Endothelial cell of umbilical vein (primary cell): Measurements from ENCODE around the gene CFAP141. TPM values are rescaled to one million over a fixed set of nuclear protein-coding genes. Genes with fewer than 3 reads are reported as not detected.
A peak's percentile ranks its signal among the peaks of the same experiment; 100 is the strongest.

Source experiments
- Bru-seq: library from RNA; stranded (reverse); fragments of 400-500 nt; gene quantifications from one replicate; lab custom pipeline; 2021; lab: Mats Ljungman, UMichigan
- BruChase-seq, 2 experiments: library from RNA; stranded (reverse); fragments of 400-500 nt; gene quantifications; one replicate each; lab custom pipeline; 2021; lab: Mats Ljungman, UMichigan
- BruUV-seq: library from RNA; stranded (reverse); fragments of 400-500 nt; replicated peaks from 2 replicates; lab custom pipeline; 2021; lab: Mats Ljungman, UMichigan
- CTCF ChIA-PET: fragments of 300-600, 350-600 bp; sonication (Branson Sonifier 250); formaldehyde crosslinking; loops from one replicate; lab custom pipeline; 2021; ENCODE audit warnings: antibody characterized with exemption, inconsistent platforms; lab: Charles Lee
- POLR2A ChIA-PET: fragments of 300-600, 350-600 bp; sonication (Branson Sonifier 250); formaldehyde crosslinking; loops from one replicate; lab custom pipeline; 2021; ENCODE audit warnings: antibody characterized with exemption, inconsistent platforms; lab: Charles Lee
- DNase-seq: peaks from one replicate; pipeline ENCODE4 v3.0.0-alpha.2; 2011; ENCODE audit warnings: low read depth, low spot score
- FAIRE-seq: peaks from 2 replicates; lab custom pipeline; 2011; peaks lifted over from hg19 to GRCh38; lab: Jason Lieb, UNC
- H2AFZ ChIP-seq: 2 replicates; pipeline ENCODE4 v1.6.0; 2012; ENCODE audit warnings: low read depth, low read length, control low read depth, inconsistent platforms
- H3K27ac ChIP-seq: 2 replicates; pipeline ENCODE4 v1.5.1; 2011; ENCODE audit warnings: low read depth, mild to moderate bottlenecking, control low read depth, low read length, moderate library complexity; ENCODE audit not compliant: insufficient read depth
- H3K27me3 ChIP-seq, 2 experiments: 2 replicates each; pipeline versions ENCODE4 v1.6.0 to v1.6.1; 2011; ENCODE audit warnings: low read length in 2 of 2, mixed read lengths in 1 of 2; ENCODE audit not compliant: control insufficient read depth in 2 of 2, insufficient read depth in 2 of 2
- H3K36me3 ChIP-seq, 2 experiments: 2 replicates in 1 of 2; 3 replicates in 1 of 2; pipeline ENCODE4 v1.5.1; 2011; ENCODE audit warnings: low read length in 2 of 2, mild to moderate bottlenecking in 1 of 2, moderate library complexity in 1 of 2; ENCODE audit not compliant: control insufficient read depth in 2 of 2, insufficient read depth in 2 of 2; ENCODE audit errors: extremely low read depth in 1 of 2
- H3K4me1 ChIP-seq: 3 replicates; pipeline ENCODE4 v1.5.1; 2011; ENCODE audit warnings: mild to moderate bottlenecking, low read length; ENCODE audit not compliant: control insufficient read depth, insufficient read depth; ENCODE audit errors: extremely low read depth
- H3K4me2 ChIP-seq: 2 replicates; pipeline ENCODE4 v1.6.1; 2011; ENCODE audit warnings: low read length, control low read depth, mixed read lengths; ENCODE audit not compliant: insufficient read depth
- H3K4me3 ChIP-seq, 3 experiments: fragments of 200-600 bp in 1 of 3; sonication (generic), shearing (Covaris generic) in 1 of 3; replicated peaks in 1 of 3; 2 replicates each; pipeline ENCODE4 v1.5.1; 2011 to 2016; ENCODE audit warnings: control low read depth in 3 of 3, low read length in 3 of 3, mild to moderate bottlenecking in 2 of 3, inconsistent platforms in 1 of 3, low read depth in 1 of 3, moderate library complexity in 1 of 3; ENCODE audit not compliant: insufficient read depth in 1 of 3
- H3K79me2 ChIP-seq: 2 replicates; pipeline ENCODE4 v1.6.0; 2012; ENCODE audit warnings: low read length, inconsistent platforms; ENCODE audit not compliant: control insufficient read depth, insufficient read depth
- H3K9ac ChIP-seq: replicated peaks from 2 replicates; pipeline ENCODE3; 2011; ENCODE audit warnings: low read length, control low read depth; ENCODE audit not compliant: insufficient read depth; ENCODE audit errors: extremely low read depth
- H3K9me1 ChIP-seq: replicated peaks from 3 replicates; pipeline ENCODE4 v1.6.0; 2011; ENCODE audit warnings: mild to moderate bottlenecking, low read length; ENCODE audit not compliant: control insufficient read depth, insufficient read depth; ENCODE audit errors: extremely low read depth
- H3K9me3 ChIP-seq: replicated peaks from 2 replicates; pipeline ENCODE4 v1.5.1; 2012; ENCODE audit warnings: low read length, inconsistent platforms; ENCODE audit not compliant: control insufficient read depth, insufficient read depth
- H4K20me1 ChIP-seq: replicated peaks from 2 replicates; pipeline ENCODE3; 2011; ENCODE audit warnings: mild to moderate bottlenecking, low read length; ENCODE audit not compliant: control insufficient read depth, insufficient read depth; ENCODE audit errors: extremely low read depth
- CTCF ChIP-seq, 2 donors: IDR thresholded peaks; 1 replicate in 1 of 2; 2 replicates in 1 of 2; pipeline ENCODE4 v1.5.1; 2011; ENCODE audit warnings: low read length in 2 of 2, mild to moderate bottlenecking in 2 of 2, moderate library complexity in 2 of 2, control low read depth in 1 of 2, inconsistent platforms in 1 of 2, low read depth in 1 of 2; ENCODE audit not compliant: insufficient read depth in 1 of 2; ENCODE audit errors: extremely low read depth in 1 of 2
- EZH2 ChIP-seq: IDR thresholded peaks from 2 replicates; pipeline ENCODE4 v1.6.1; 2012; ENCODE audit warnings: borderline replicate concordance, low read depth, mild to moderate bottlenecking, moderate library complexity, low read length, inconsistent platforms; ENCODE audit not compliant: severe bottlenecking
- FOS ChIP-seq: IDR thresholded peaks from 2 replicates; pipeline ENCODE4 v1.6.1; 2011; ENCODE audit warnings: mild to moderate bottlenecking, low read length, moderate library complexity, borderline replicate concordance; ENCODE audit not compliant: insufficient read depth
- GATA2 ChIP-seq: IDR thresholded peaks from 2 replicates; pipeline ENCODE4 v1.7.0; 2011; ENCODE audit warnings: low read depth, mild to moderate bottlenecking, moderate library complexity, mixed read lengths, low read length; ENCODE audit not compliant: insufficient read length, insufficient read depth
- JUN ChIP-seq: IDR thresholded peaks from 2 replicates; pipeline ENCODE4 v1.6.1; 2011; ENCODE audit warnings: borderline replicate concordance, low read depth; ENCODE audit not compliant: insufficient read length, insufficient read depth
- MAX ChIP-seq: IDR thresholded peaks from 2 replicates; pipeline ENCODE4 v1.6.1; 2011; ENCODE audit not compliant: insufficient read depth, insufficient read length
- MYC ChIP-seq: IDR thresholded peaks from one replicate; pipeline ENCODE4 v1.6.1; 2011; ENCODE audit warnings: mild to moderate bottlenecking, low read depth, low read length
- POLR2A ChIP-seq: IDR thresholded peaks from 2 replicates; pipeline ENCODE4 v1.6.1; 2012; ENCODE audit warnings: low read depth, mild to moderate bottlenecking, control low read depth, low read length
- POLR2AphosphoS5 ChIP-seq: IDR thresholded peaks from 2 replicates; pipeline ENCODE4 v1.6.1; 2012; ENCODE audit warnings: low read depth, mild to moderate bottlenecking, control low read depth, low read length, moderate library complexity; ENCODE audit not compliant: insufficient read depth
- dilution Hi-C: fragments of 300-500 bp; cut with MboI; formaldehyde crosslinking; loops from one replicate; pipeline ENCODE4 v1.15.0; 2019; ENCODE audit warnings: low sequenced_read_pairs; ENCODE audit not compliant: extremely low pct_ligation_motif_present
- intact Hi-C: fragments of 100-400 bp; cut with micrococcal nuclease; formaldehyde crosslinking; loops from one replicate; pipeline ENCODE4 v1.10.0; 2022
- long read RNA-seq: library from polyadenylated mRNA; stranded (forward); transcript quantifications from one replicate; pipeline ENCODE4 v2.0.0, GENCODE V29; 2021
- polyA minus RNA-seq, 3 experiments: library from RNA; depleted of rRNA, polyadenylated mRNA; stranded (reverse); fragments of >200 nt; gene quantifications; 1 replicate in 1 of 3; 2 replicates in 2 of 3; pipeline ENCODE4 v1.2.3, GENCODE V29; 2011
- polyA plus RNA-seq, 4 experiments: library from polyadenylated mRNA; depleted of rRNA in 3 of 4; stranded (reverse) in 3 of 4; unstranded in 1 of 4; fragments of >200 nt; gene quantifications; 2 replicates each; pipeline versions ENCODE4 v1.2.1 to v1.2.3, GENCODE V29; 2011 to 2012; ENCODE audit warnings: missing spikeins in 1 of 4
- total RNA-seq: library from RNA; stranded (reverse); gene quantifications from 2 replicates; pipeline ENCODE4 v1.2.3, GENCODE V29; 2021

Gene CFAP141
- not detected in 2 replicates for total RNA-seq
- polyA plus RNA-seq = not detected in 2 replicates
- polyA plus RNA-seq (2011; cell fraction: cytosol; rRNA removed) = 0.41 TPM in 1 of 2 replicates, not detected in the other
- not detected in 2 replicates for polyA plus RNA-seq (2011; cell fraction: nucleus; rRNA removed)
- polyA plus RNA-seq (2012) = not detected in 2 replicates
- not detected in 2 replicates for polyA minus RNA-seq
- polyA minus RNA-seq (2011; cell fraction: cytosol; rRNA and poly(A)+ RNA removed) = not detected
- polyA minus RNA-seq (2011; cell fraction: nucleus; rRNA and poly(A)+ RNA removed) = not detected in 2 replicates
- percentile 39 among the genes with signal in this experiment for Bru-seq, nascent RNA
- percentile 34 among the genes with signal in this experiment for BruChase-seq, experiment 1, labeled RNA remaining after a 6-hour chase
- percentile 36 among the genes with signal in this experiment for BruChase-seq, experiment 2, labeled RNA remaining after a 2-hour chase
- long read RNA-seq = 0 reads

GRCh38 chr1:154206196-154206595 lies at the start of gene CFAP141:
Gene CFAP141 (minus strand): TSS chr1:154206333. CDS start chr1:154206307, 26 bp downstream.
- BruUV-seq = no TSS peak
- dilution Hi-C loops (no loop called here), intact Hi-C loops (no loop called here)
- H4K20me1 ChIP-seq = no peaks in the 10 kb centered on the region
- H3K9me1 ChIP-seq = no peaks in the 10 kb centered on the region
- no peak within 1 kb of the TSS for H3K9ac ChIP-seq
- TF ChIP-seq GATA2 (no peak), MYC (no peak), CTCF (IDR thresholded peaks at IDR 0.05; ENCODE audit: extremely low read depth in 1 of 2, insufficient read depth in 1 of 2, low read depth in 1 of 2, low read length in 2 of 2) (no peak), EZH2 (no peak), JUN (no peak), POLR2AphosphoS5 (no peak), POLR2A (no peak), MAX (no peak), FOS (no peak)
- no peak within 1 kb of the TSS for H3K4me3 ChIP-seq
- peaks cover 13 to 24% of the 10 kb centered on the region in 2 experiments for H3K36me3 ChIP-seq
- no peaks in the 10 kb centered on the region for H3K4me1 ChIP-seq
- H3K79me2 ChIP-seq = no peaks in the 10 kb centered on the region
- ChIA-PET CTCF (no interaction called here), POLR2A (no interaction called here)
- no peak within 1 kb of the TSS for H3K27ac ChIP-seq
- H3K27me3 ChIP-seq = no peaks in the 10 kb centered on the region
- DNase-seq = no peak
- no peak within 1 kb of the TSS for H2AFZ ChIP-seq
- H3K4me2 ChIP-seq = no peak within 1 kb of the TSS
- no peak for FAIRE-seq
- H3K9me3 ChIP-seq = no peaks in the 10 kb centered on the region
